GM13976 (cell line): ENCODE results near the gene SNCAIP.

Source experiments
- DNase-seq: peaks from one replicate; pipeline ENCODE4 v3.0.0; 2012; ENCODE audit warnings: low spot score
- CTCF ChIP-seq: IDR thresholded peaks from 2 replicates; pipeline ENCODE4 v1.5.1; 2012; ENCODE audit warnings: borderline replicate concordance, mild to moderate bottlenecking; ENCODE audit not compliant: insufficient read depth; ENCODE audit errors: extremely low read depth, missing control alignments, control extremely low read depth
- in situ Hi-C: fragments of 300-500 bp; cut with MboI; formaldehyde crosslinking; loops from one replicate; pipeline ENCODE4 v1.12.0; 2022; ENCODE audit warnings: low sequenced_read_pairs, mixed read lengths, inconsistent platforms; ENCODE audit not compliant: unreplicated experiment

The SNCAIP gene

GRCh38 chr5:122471752-122472061 is 159.7 kb downstream of the SNCAIP start:
- in situ Hi-C loops = no loop called here
- no peak for DNase-seq
- TF ChIP-seq CTCF = no peak

- DNase-seq = no peak
- no peak for TF ChIP-seq CTCF
- in situ Hi-C loops = no loop called here
These were observed 161.3 kb downstream of the SNCAIP start for GRCh38 chr5:122473138-122473843.

- TF ChIP-seq CTCF = no peak
- in situ Hi-C loops = no loop called here
- no peak for DNase-seq
These were observed 161.9 kb downstream of the SNCAIP start for GRCh38 chr5:122473941-122474340.

- in situ Hi-C loops = no loop called here
- DNase-seq = no peak
- no peak for TF ChIP-seq CTCF
These were observed 166.9 kb downstream of the SNCAIP start for GRCh38 chr5:122478741-122479442.

GRCh38 chr5:122480146-122480545 is 168.1 kb downstream of the SNCAIP start:
- in situ Hi-C loops = no loop called here
- no peak for TF ChIP-seq CTCF
- no peak for DNase-seq

GRCh38 chr5:122484103-122484502 is 172.1 kb downstream of the SNCAIP start:
- in situ Hi-C loops = no loop called here
- no peak for DNase-seq
- TF ChIP-seq CTCF = no peak
